Calu3 (cell line): ENCODE results near the gene OPHN1. TPM values are rescaled to one million over a fixed set of nuclear protein-coding genes. Genes with fewer than 3 reads are reported as not detected.

Experiments used
- BruUV-seq: library from RNA; stranded (reverse); fragments of 400-500 nt; replicated peaks from 2 replicates; lab custom pipeline; 2021; lab: Mats Ljungman, UMichigan
- CTCF ChIA-PET: fragments of 300-600 bp; sonication (Branson Sonifier 250); formaldehyde crosslinking; loops from one replicate; lab custom pipeline; 2022; ENCODE audit warnings: antibody characterized with exemption; lab: Charles Lee
- DNase-seq: peaks from one replicate; pipeline ENCODE4 v3.0.0; 2022
- H3K27ac Mint-ChIP-seq: one replicate; pipeline ENCODE4 v1.8.0; 2022; ENCODE audit warnings: mixed read lengths; ENCODE audit not compliant: unreplicated experiment
- H3K27me3 Mint-ChIP-seq: one replicate; pipeline ENCODE4 v1.8.0; 2022; ENCODE audit warnings: mixed read lengths; ENCODE audit not compliant: unreplicated experiment
- H3K36me3 Mint-ChIP-seq: one replicate; pipeline ENCODE4 v1.8.0; 2022; ENCODE audit warnings: mild to moderate bottlenecking, moderate library complexity, mixed read lengths; ENCODE audit not compliant: insufficient read depth, unreplicated experiment
- H3K4me1 Mint-ChIP-seq: one replicate; pipeline ENCODE4 v1.8.0; 2022; ENCODE audit warnings: mild to moderate bottlenecking, low read depth, mixed read lengths; ENCODE audit not compliant: unreplicated experiment
- H3K4me3 Mint-ChIP-seq: one replicate; pipeline ENCODE4 v1.8.0; 2022; ENCODE audit warnings: mild to moderate bottlenecking, low read depth, moderate library complexity, mixed read lengths; ENCODE audit not compliant: unreplicated experiment
- H3K9me3 Mint-ChIP-seq: one replicate; pipeline ENCODE4 v1.8.0; 2022; ENCODE audit warnings: low read depth, mixed read lengths; ENCODE audit not compliant: unreplicated experiment
- intact Hi-C: fragments of 100-400 bp; cut with micrococcal nuclease; formaldehyde crosslinking; loops from one replicate; pipeline ENCODE4 v1.10.0; 2022; ENCODE audit not compliant: unreplicated experiment
- total RNA-seq: library from RNA; stranded (reverse); gene quantifications from 2 replicates; pipeline ENCODE4 v1.2.3, GENCODE V29; 2022
- TF ChIP-seq, protein P1 (sequence below): fragments of 200-600 bp; IDR thresholded peaks from one replicate; pipeline ENCODE4 v1.8.0; 2022; ENCODE audit warnings: antibody characterized with exemption; ENCODE audit not compliant: unreplicated experiment

The OPHN1 gene
- total RNA-seq, 1 experiment from 2014 or later: 13.1 TPM

DNA sequence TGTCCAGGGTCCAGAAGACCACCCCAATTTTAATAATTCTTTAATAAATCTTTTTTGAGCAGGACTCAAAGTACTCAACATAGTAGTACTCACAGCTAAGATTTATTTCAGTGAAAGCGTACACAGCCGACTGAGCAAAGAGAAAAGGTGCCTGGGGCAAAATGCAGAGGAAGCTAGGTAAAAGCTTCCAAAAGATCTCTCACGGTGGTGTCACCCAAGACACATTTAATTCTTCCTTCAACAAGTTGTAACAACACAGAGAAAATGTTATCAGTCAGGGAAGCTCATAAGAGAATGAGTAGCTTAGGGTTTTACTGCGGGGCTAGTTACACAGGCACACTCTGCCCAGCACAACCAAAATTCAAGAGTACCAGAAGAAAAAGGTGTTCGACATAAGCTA, 201.1 kb downstream of the OPHN1 start:
- no peaks in the 10 kb centered on the region for H3K27me3 Mint-ChIP-seq
- BruUV-seq: no TSS peak
- H3K27ac Mint-ChIP-seq: no peak overlapping the region
- no peaks in the 10 kb centered on the region for H3K4me1 Mint-ChIP-seq
- no peaks in the 10 kb centered on the region for H3K9me3 Mint-ChIP-seq
- DNase-seq: no peak
- intact Hi-C loops: no loop called here
- TF ChIP-seq, protein P1, sequence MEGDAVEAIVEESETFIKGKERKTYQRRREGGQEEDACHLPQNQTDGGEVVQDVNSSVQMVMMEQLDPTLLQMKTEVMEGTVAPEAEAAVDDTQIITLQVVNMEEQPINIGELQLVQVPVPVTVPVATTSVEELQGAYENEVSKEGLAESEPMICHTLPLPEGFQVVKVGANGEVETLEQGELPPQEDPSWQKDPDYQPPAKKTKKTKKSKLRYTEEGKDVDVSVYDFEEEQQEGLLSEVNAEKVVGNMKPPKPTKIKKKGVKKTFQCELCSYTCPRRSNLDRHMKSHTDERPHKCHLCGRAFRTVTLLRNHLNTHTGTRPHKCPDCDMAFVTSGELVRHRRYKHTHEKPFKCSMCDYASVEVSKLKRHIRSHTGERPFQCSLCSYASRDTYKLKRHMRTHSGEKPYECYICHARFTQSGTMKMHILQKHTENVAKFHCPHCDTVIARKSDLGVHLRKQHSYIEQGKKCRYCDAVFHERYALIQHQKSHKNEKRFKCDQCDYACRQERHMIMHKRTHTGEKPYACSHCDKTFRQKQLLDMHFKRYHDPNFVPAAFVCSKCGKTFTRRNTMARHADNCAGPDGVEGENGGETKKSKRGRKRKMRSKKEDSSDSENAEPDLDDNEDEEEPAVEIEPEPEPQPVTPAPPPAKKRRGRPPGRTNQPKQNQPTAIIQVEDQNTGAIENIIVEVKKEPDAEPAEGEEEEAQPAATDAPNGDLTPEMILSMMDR: no peak
- no peak overlapping the region for H3K4me3 Mint-ChIP-seq
- CTCF ChIA-PET: no interaction called here
- no peaks in the 10 kb centered on the region for H3K36me3 Mint-ChIP-seq

DNA sequence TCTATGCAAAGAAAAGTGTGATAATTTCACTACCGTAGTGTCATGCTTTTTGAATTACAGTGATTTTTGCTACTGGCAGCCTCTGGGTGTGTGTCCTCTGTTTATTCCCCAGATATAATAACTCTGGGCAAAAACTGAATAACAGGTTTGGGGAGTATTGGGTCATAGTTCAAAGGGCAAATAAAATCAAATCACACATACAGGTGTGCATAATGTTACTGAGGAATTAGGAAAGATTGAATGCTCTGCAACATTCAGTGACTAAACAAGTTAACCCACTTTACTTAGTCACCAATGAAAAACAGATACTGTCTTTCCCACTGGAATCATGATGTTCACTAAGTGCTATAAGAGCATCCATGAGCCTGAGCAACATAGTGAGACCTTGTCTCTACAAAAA, 224.3 kb downstream of the OPHN1 start:
- Mint-ChIP-seq H3K4me1 (no peaks in the 10 kb centered on the region), H3K9me3 (no peaks in the 10 kb centered on the region), H3K36me3 (no peaks in the 10 kb centered on the region), H3K27ac (no peak overlapping the region), H3K4me3 (no peak overlapping the region), H3K27me3 (no peaks in the 10 kb centered on the region)
- intact Hi-C loops: no loop called here
- no peak for DNase-seq
- CTCF ChIA-PET: no interaction called here
- BruUV-seq: no TSS peak
- TF ChIP-seq, protein P1: no peak

GRCh38 chrX:68204521-68205038, 228.7 kb downstream of the OPHN1 start:
- no peak overlapping the region for H3K27ac Mint-ChIP-seq
- TF ChIP-seq, protein P1: no peak
- H3K4me3 Mint-ChIP-seq: no peak overlapping the region
- no peaks in the 10 kb centered on the region for H3K36me3 Mint-ChIP-seq
- no peaks in the 10 kb centered on the region for H3K27me3 Mint-ChIP-seq
- no peaks in the 10 kb centered on the region for H3K9me3 Mint-ChIP-seq
- H3K4me1 Mint-ChIP-seq: no peaks in the 10 kb centered on the region
- intact Hi-C loops: no loop called here
- no TSS peak for BruUV-seq
- DNase-seq: no peak
- CTCF ChIA-PET: no interaction called here

GRCh38 chrX:68203646-68204045, 229.6 kb downstream of the OPHN1 start:
- DNase-seq: no peak
- intact Hi-C loops: no loop called here
- Mint-ChIP-seq H3K4me3 (no peak overlapping the region), H3K4me1 (no peaks in the 10 kb centered on the region), H3K9me3 (no peaks in the 10 kb centered on the region), H3K36me3 (no peaks in the 10 kb centered on the region), H3K27ac (no peak overlapping the region), H3K27me3 (no peaks in the 10 kb centered on the region)
- TF ChIP-seq, protein P1: no peak
- CTCF ChIA-PET: no interaction called here
- no TSS peak for BruUV-seq
